Measurements from ENCODE around the gene PLSCR2. TPM values are rescaled to one million over a fixed set of nuclear protein-coding genes. Genes with fewer than 3 reads are reported as not detected.

Gene PLSCR2
- total and polyA plus RNA-seq, 9 of the 15 experiments (the other 6 are each of a cell fraction or from before 2014, with no cell fraction given): 0.07 to 0.49 (median 0.25) TPM; not detected in 4

DNA sequence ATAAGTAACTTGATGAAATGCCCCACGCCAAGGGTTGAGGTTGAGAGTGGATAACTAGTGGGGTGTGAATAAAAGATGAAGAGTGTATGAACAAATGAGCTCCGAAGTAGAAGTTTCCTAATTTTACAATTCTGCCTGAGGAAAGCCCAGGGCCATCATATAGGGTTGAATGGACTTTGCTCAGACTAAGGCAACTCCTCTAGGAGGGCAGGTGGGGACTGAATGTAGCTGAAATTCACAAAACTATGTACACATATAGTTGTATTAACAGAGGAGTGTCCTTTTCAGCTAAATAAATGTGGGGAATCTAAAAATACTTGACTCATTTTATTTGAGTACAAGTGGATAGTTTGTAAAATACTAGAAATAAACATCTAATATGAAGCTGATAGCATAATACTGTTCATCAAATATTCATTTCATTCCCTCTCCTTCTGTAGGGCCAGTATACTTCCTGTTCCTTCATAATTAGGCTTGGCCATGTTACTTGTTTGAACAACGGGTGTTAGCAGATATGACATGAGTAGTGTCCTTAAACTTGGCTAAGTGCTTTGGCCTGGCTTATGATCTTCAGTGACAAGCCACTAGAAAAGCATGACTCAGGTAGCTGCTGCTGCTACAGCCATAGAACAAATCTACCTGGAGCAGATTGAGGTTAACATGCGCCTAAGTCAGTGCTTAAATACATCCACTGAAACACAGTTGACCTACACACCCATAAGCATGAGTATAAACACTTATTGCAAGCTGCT, 48.5 kb upstream of the PLSCR2 start (continued):
- TF ChIP-seq JUND (IDR thresholded peaks at IDR 0.05; ENCODE audit: borderline replicate concordance, low read depth, low read length): peak; percentile 23; the same call in 1 of the 2 replicates
- TF ChIP-seq JUND (tag; IDR thresholded peaks at IDR 0.05; ENCODE audit: borderline replicate concordance, low read depth, low read length): peak; percentile 32; the same call in 1 of the 3 replicates
- TF ChIP-seq RHOXF2B (CRISPR knock-in tag; conservative IDR thresholded peaks at IDR 0.05): no peak
- TF ChIP-seq, protein P1, sequence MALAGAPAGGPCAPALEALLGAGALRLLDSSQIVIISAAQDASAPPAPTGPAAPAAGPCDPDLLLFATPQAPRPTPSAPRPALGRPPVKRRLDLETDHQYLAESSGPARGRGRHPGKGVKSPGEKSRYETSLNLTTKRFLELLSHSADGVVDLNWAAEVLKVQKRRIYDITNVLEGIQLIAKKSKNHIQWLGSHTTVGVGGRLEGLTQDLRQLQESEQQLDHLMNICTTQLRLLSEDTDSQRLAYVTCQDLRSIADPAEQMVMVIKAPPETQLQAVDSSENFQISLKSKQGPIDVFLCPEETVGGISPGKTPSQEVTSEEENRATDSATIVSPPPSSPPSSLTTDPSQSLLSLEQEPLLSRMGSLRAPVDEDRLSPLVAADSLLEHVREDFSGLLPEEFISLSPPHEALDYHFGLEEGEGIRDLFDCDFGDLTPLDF (CRISPR knock-in tag; IDR thresholded peaks at IDR 0.05): no peak
- TF ChIP-seq SRSF9 (IDR thresholded peaks at IDR 0.05; ENCODE audit: borderline replicate concordance, low read depth, low read length): no peak
- peak; percentile 50 for TF ChIP-seq TEAD4 (IDR thresholded peaks at IDR 0.05; ENCODE audit: low read length)
- TF ChIP-seq TEAD4 (CRISPR knock-in tag; IDR thresholded peaks at IDR 0.05; ENCODE audit: borderline replicate concordance): no peak
- TF ChIP-seq MTA2 (IDR thresholded peaks at IDR 0.05; ENCODE audit: low read depth): no peak
- TF ChIP-seq FOXJ3 (CRISPR knock-in tag; IDR thresholded peaks at IDR 0.05): no peak
- TF ChIP-seq TAF9B (IDR thresholded peaks at IDR 0.05; ENCODE audit: partially characterized antibody): no peak
- peak; percentile 8; the same call in 1 of the 2 replicates for TF ChIP-seq EP300 (IDR thresholded peaks at IDR 0.05; ENCODE audit: low read length)
- no peak for TF ChIP-seq ZNF197 (CRISPR knock-in tag; IDR thresholded peaks at IDR 0.05; ENCODE audit: low read depth)
- TF ChIP-seq, protein P2, sequence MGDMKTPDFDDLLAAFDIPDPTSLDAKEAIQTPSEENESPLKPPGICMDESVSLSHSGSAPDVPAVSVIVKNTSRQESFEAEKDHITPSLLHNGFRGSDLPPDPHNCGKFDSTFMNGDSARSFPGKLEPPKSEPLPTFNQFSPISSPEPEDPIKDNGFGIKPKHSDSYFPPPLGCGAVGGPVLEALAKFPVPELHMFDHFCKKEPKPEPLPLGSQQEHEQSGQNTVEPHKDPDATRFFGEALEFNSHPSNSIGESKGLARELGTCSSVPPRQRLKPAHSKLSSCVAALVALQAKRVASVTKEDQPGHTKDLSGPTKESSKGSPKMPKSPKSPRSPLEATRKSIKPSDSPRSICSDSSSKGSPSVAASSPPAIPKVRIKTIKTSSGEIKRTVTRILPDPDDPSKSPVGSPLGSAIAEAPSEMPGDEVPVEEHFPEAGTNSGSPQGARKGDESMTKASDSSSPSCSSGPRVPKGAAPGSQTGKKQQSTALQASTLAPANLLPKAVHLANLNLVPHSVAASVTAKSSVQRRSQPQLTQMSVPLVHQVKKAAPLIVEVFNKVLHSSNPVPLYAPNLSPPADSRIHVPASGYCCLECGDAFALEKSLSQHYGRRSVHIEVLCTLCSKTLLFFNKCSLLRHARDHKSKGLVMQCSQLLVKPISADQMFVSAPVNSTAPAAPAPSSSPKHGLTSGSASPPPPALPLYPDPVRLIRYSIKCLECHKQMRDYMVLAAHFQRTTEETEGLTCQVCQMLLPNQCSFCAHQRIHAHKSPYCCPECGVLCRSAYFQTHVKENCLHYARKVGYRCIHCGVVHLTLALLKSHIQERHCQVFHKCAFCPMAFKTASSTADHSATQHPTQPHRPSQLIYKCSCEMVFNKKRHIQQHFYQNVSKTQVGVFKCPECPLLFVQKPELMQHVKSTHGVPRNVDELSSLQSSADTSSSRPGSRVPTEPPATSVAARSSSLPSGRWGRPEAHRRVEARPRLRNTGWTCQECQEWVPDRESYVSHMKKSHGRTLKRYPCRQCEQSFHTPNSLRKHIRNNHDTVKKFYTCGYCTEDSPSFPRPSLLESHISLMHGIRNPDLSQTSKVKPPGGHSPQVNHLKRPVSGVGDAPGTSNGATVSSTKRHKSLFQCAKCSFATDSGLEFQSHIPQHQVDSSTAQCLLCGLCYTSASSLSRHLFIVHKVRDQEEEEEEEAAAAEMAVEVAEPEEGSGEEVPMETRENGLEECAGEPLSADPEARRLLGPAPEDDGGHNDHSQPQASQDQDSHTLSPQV (IDR thresholded peaks at IDR 0.05): peak; percentile 37; the same call in 1 of the 2 replicates
- TF ChIP-seq RBM17 (IDR thresholded peaks at IDR 0.05; ENCODE audit: borderline replicate concordance, low read depth, low read length): no peak
- TF ChIP-seq, protein P3, sequence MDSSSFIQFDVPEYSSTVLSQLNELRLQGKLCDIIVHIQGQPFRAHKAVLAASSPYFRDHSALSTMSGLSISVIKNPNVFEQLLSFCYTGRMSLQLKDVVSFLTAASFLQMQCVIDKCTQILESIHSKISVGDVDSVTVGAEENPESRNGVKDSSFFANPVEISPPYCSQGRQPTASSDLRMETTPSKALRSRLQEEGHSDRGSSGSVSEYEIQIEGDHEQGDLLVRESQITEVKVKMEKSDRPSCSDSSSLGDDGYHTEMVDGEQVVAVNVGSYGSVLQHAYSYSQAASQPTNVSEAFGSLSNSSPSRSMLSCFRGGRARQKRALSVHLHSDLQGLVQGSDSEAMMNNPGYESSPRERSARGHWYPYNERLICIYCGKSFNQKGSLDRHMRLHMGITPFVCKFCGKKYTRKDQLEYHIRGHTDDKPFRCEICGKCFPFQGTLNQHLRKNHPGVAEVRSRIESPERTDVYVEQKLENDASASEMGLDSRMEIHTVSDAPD (CRISPR knock-in tag; IDR thresholded peaks at IDR 0.05): no peak
- peak; percentile 53 for TF ChIP-seq CBFA2T2 (conservative IDR thresholded peaks at IDR 0.05)
- no peak for TF ChIP-seq POLR3G (IDR thresholded peaks at IDR 0.05; ENCODE audit: extremely low read depth, insufficient read length, insufficient replicate concordance)
- no peak for TF ChIP-seq RBM34 (IDR thresholded peaks at IDR 0.05; ENCODE audit: borderline replicate concordance, insufficient read depth, low read length)
- TF ChIP-seq, protein P4, sequence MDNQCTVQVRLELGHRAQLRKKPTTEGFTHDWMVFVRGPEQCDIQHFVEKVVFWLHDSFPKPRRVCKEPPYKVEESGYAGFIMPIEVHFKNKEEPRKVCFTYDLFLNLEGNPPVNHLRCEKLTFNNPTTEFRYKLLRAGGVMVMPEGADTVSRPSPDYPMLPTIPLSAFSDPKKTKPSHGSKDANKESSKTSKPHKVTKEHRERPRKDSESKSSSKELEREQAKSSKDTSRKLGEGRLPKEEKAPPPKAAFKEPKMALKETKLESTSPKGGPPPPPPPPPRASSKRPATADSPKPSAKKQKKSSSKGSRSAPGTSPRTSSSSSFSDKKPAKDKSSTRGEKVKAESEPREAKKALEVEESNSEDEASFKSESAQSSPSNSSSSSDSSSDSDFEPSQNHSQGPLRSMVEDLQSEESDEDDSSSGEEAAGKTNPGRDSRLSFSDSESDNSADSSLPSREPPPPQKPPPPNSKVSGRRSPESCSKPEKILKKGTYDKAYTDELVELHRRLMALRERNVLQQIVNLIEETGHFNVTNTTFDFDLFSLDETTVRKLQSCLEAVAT (IDR thresholded peaks at IDR 0.05): no peak
